Measurements from ENCODE around the gene FSIP1. TPM values are rescaled to one million over a fixed set of nuclear protein-coding genes. Genes with fewer than 3 reads are reported as not detected.

The FSIP1 gene
- polyA plus RNA-seq, 2 of the 4 experiments (the other 2 are of a cell fraction): 0.71 to 0.93 TPM

DNA sequence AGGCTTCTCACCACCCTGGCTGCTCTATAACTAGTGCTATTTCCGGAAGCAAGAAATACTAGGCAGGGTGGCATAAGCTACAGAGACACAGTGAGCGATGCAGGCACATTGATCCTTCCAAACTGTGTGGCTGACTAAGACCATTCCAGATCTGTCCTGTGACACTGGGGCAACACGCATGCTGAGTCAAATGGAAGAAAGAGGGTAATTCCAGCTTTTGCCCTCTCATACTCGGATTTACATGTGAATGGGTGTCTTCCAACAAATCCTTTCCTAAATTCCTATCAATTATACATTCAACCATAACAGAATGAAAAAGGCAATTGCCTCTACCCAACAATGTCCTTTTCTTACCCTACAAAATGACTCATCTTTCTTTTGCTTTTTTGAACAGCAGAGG lies 5.1 kb downstream of the FSIP1 start:
- no peak overlapping the region for H3K27ac ChIP-seq
- no peak overlapping the region for H3K4me3 ChIP-seq
- CTCF ChIA-PET: interaction anchor here (0.7 kb wide), 1 partner anchor 1070 kb away, joined by 3 read pairs; no protein-coding TSS in a partner anchor
- H3K9me3 ChIP-seq: peaks cover 4% of the 10 kb centered on the region; the same call in 1 of the 3 replicates
- POLR2A ChIA-PET: no interaction called here
- WGBS (ENCODE audit: missing lambda C conversion rate): 84% methylated on average over 4 of the region's 4 CpGs
- H3K4me1 ChIP-seq: no peaks in the 10 kb centered on the region
- no peak for DNase-seq (ENCODE audit: low read depth in 1 of 2, low spot score in 1 of 2)
- FAIRE-seq: no peak
- ATAC-seq: no peak
- no peak overlapping the region for H3K4me2 ChIP-seq
- TF ChIP-seq KDM1A (IDR thresholded peaks at IDR 0.05; ENCODE audit: low read depth): no peak
- TF ChIP-seq TFCP2L1 (CRISPR knock-in tag; IDR thresholded peaks at IDR 0.05): no peak
- TF ChIP-seq RCOR1 (IDR thresholded peaks at IDR 0.05; ENCODE audit: low read depth, low read length): no peak
- TF ChIP-seq JUN (IDR thresholded peaks at IDR 0.05): no peak
- TF ChIP-seq RAD21 (conservative IDR thresholded peaks at IDR 0.05 in 1 of 2, IDR thresholded peaks at IDR 0.05 in 1 of 2): no peak
- TF ChIP-seq MYC (IDR thresholded peaks at IDR 0.05; ENCODE audit: borderline replicate concordance, low read length): no peak
- TF ChIP-seq, protein P1, sequence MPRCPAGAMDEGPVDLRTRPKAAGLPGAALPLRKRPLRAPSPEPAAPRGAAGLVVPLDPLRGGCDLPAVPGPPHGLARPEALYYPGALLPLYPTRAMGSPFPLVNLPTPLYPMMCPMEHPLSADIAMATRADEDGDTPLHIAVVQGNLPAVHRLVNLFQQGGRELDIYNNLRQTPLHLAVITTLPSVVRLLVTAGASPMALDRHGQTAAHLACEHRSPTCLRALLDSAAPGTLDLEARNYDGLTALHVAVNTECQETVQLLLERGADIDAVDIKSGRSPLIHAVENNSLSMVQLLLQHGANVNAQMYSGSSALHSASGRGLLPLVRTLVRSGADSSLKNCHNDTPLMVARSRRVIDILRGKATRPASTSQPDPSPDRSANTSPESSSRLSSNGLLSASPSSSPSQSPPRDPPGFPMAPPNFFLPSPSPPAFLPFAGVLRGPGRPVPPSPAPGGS (IDR thresholded peaks at IDR 0.05): no peak
- no peak for TF ChIP-seq E2F6 (IDR thresholded peaks at IDR 0.05; ENCODE audit: borderline replicate concordance, low read depth)
- no peak for TF ChIP-seq SREBF2 (IDR thresholded peaks at IDR 0.05)

GRCh38 chr15:39776068-39776467 lies 6.6 kb downstream of the FSIP1 start:
- FAIRE-seq: no peak
- ChIA-PET POLR2A (no interaction called here), CTCF (no interaction called here)
- no peak overlapping the region for H3K27ac ChIP-seq
- H3K4me1 ChIP-seq: no peaks in the 10 kb centered on the region
- 92% methylated on average over 3 of the region's 4 CpGs for WGBS (ENCODE audit: missing lambda C conversion rate)
- DNase-seq (ENCODE audit: low read depth in 1 of 2, low spot score in 1 of 2): no peak
- H3K4me2 ChIP-seq: no peak overlapping the region
- H3K9me3 ChIP-seq: no peaks in the 10 kb centered on the region
- no peak for TF ChIP-seq ZSCAN20 (CRISPR knock-in tag; IDR thresholded peaks at IDR 0.05)
- H3K4me3 ChIP-seq: no peak overlapping the region
- no peak for ATAC-seq

GRCh38 chr15:39774688-39775267 lies 7.9 kb downstream of the FSIP1 start:
- Histone ChIP-seq H3K4me2 (no peak overlapping the region), H3K27ac (no peak overlapping the region), H3K9me3 (no peaks in the 10 kb centered on the region), H3K4me3 (no peak overlapping the region), H3K4me1 (no peaks in the 10 kb centered on the region)
- 100% methylated on average over 3 of the region's 3 CpGs for WGBS (ENCODE audit: missing lambda C conversion rate)
- TF ChIP-seq CBX2 (IDR thresholded peaks at IDR 0.05; ENCODE audit: borderline replicate concordance, low read depth) (no peak), HDAC2 (IDR thresholded peaks at IDR 0.05) (no peak)
- FAIRE-seq: no peak
- ChIA-PET CTCF (interaction anchor here (0.7 kb wide), 1 partner anchor 15 kb away, joined by 4 read pairs; no protein-coding TSS in a partner anchor), POLR2A (no interaction called here)
- ATAC-seq: no peak
- no peak for DNase-seq (ENCODE audit: low read depth in 1 of 2, low spot score in 1 of 2)

- ATAC-seq (no peak), DNase-seq (ENCODE audit: low read depth in 1 of 2, low spot score in 1 of 2) (no peak), FAIRE-seq (no peak)
- 86% methylated on average over 8 of the region's 8 CpGs for WGBS (ENCODE audit: missing lambda C conversion rate)
- CTCF ChIA-PET: interaction anchor here (0.6 to 1.9 kb wide), 2 partner anchors 9 to 14 kb away, joined by 3 to 7 read pairs; no protein-coding TSS in a partner anchor
- Histone ChIP-seq H3K4me2 (no peak overlapping the region), H3K4me3 (no peak overlapping the region), H3K4me1 (no peaks in the 10 kb centered on the region), H3K9me3 (no peaks in the 10 kb centered on the region), H3K27ac (no peak overlapping the region)
- POLR2A ChIA-PET: no interaction called here
- TF ChIP-seq HOXA7 (CRISPR knock-in tag; IDR thresholded peaks at IDR 0.05) (no peak), HMGXB4 (CRISPR knock-in tag; IDR thresholded peaks at IDR 0.05; ENCODE audit: borderline replicate concordance) (no peak), PHF8 (IDR thresholded peaks at IDR 0.05; ENCODE audit: borderline replicate concordance, low read depth) (no peak), FOSB (CRISPR knock-in tag; IDR thresholded peaks at IDR 0.05) (no peak), RARB (CRISPR knock-in tag; IDR thresholded peaks at IDR 0.05) (no peak), CHD2 (IDR thresholded peaks at IDR 0.05; ENCODE audit: low read length, partially characterized antibody) (no peak), MAZ (IDR thresholded peaks at IDR 0.05; ENCODE audit: borderline replicate concordance, low read depth, low read length) (no peak), HEYL (CRISPR knock-in tag; IDR thresholded peaks at IDR 0.05) (no peak), HES2 (IDR thresholded peaks at IDR 0.05) (no peak), FOXS1 (CRISPR knock-in tag; IDR thresholded peaks at IDR 0.05) (no peak), ESRRA (IDR thresholded peaks at IDR 0.05; ENCODE audit: borderline replicate concordance, low read length) (no peak)
- TF ChIP-seq, protein P2, sequence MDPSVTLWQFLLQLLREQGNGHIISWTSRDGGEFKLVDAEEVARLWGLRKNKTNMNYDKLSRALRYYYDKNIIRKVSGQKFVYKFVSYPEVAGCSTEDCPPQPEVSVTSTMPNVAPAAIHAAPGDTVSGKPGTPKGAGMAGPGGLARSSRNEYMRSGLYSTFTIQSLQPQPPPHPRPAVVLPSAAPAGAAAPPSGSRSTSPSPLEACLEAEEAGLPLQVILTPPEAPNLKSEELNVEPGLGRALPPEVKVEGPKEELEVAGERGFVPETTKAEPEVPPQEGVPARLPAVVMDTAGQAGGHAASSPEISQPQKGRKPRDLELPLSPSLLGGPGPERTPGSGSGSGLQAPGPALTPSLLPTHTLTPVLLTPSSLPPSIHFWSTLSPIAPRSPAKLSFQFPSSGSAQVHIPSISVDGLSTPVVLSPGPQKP (IDR thresholded peaks at IDR 0.05; ENCODE audit: low read depth, low read length): no peak
Observed at GRCh38 chr15:39770748-39771689, 11.6 kb downstream of the FSIP1 start.
